Right lobe of liver (tissue), 4 donors: ENCODE measurements around the gene KCNIP3.

Experiments used
- CTCF ChIP-seq, 4 donors: fragments of 200-600 bp in 3 of 4; fragments of 450-650 bp in 1 of 4; IDR thresholded peaks; one replicate each; pipeline versions ENCODE4 v1.5.1 to v1.8.0; 2016 to 2022; ENCODE audit warnings: antibody characterized with exemption in 4 of 4, mild to moderate bottlenecking in 2 of 4
- POLR2A ChIP-seq: fragments of 450-650 bp; IDR thresholded peaks from one replicate; pipeline ENCODE4 v1.6.1; 2017; ENCODE audit warnings: antibody characterized with exemption, mild to moderate bottlenecking
- donor health status: DM: no; HTN: no; CAD: no.
- donor health status: DM: no; HTN: no; CAD: no.
- donor health status: DM: no; HTN: yes; CAD: no.

- TF ChIP-seq CTCF (IDR thresholded peaks at IDR 0.05) (no peak), POLR2A (no peak)
Measured at GRCh38 chr2:95261602-95262001, 35.5 kb upstream of the KCNIP3 start.
